ENCODE measurements around the gene OPN1SW. TPM values are rescaled to one million over a fixed set of nuclear protein-coding genes. Genes with fewer than 3 reads are reported as not detected.
A peak's percentile ranks its signal among the peaks of the same experiment; 100 is the strongest.

OPN1SW gene
- total and polyA plus RNA-seq, 9 of the 15 experiments (the other 6 are each of a cell fraction or from before 2014, with no cell fraction given): 0.84 to 1.0 TPM; not detected in 7

GRCh38 chr7:128815289-128815942 lies 39.8 kb upstream of the OPN1SW start (continued):
- TF ChIP-seq DDX20 (tag; IDR thresholded peaks at IDR 0.05; ENCODE audit: low read depth) (no peak), TAF9B (IDR thresholded peaks at IDR 0.05; ENCODE audit: partially characterized antibody) (no peak), MTA3 (IDR thresholded peaks at IDR 0.05; ENCODE audit: borderline replicate concordance) (no peak), KLF6 (CRISPR knock-in tag; IDR thresholded peaks at IDR 0.05; ENCODE audit: borderline replicate concordance) (no peak), SMARCA4 (IDR thresholded peaks at IDR 0.05) (0 out of 2 replicates have a peak, but pooled peaks have one; percentile 15), ZNF24 (IDR thresholded peaks at IDR 0.05) (no peak), HOMEZ (CRISPR knock-in tag; IDR thresholded peaks at IDR 0.05) (no peak), HBP1 (CRISPR knock-in tag; IDR thresholded peaks at IDR 0.05) (peak; percentile 7; the same call in 1 of the 2 replicates), TCFL5 (CRISPR knock-in tag; conservative IDR thresholded peaks at IDR 0.05) (no peak), STAT6 (CRISPR knock-in tag; IDR thresholded peaks at IDR 0.05) (no peak), CTBP1 (IDR thresholded peaks at IDR 0.05; ENCODE audit: borderline replicate concordance) (peak; percentile 27; the same call in 1 of the 2 replicates), IRF2 (CRISPR knock-in tag; IDR thresholded peaks at IDR 0.05) (no peak), MCM3 (IDR thresholded peaks at IDR 0.05) (no peak), FOXA3 (CRISPR knock-in tag; conservative IDR thresholded peaks at IDR 0.05 in 1 of 2, IDR thresholded peaks at IDR 0.05 in 1 of 2) (0 out of 4 replicates have a peak, but pooled peaks of 1 of the 2 experiments have one; percentile 20), MAFF (IDR thresholded peaks at IDR 0.05; ENCODE audit: low read length) (peak; percentile 90), ZNF75A (CRISPR knock-in tag; IDR thresholded peaks at IDR 0.05) (no peak), ZNF316 (IDR thresholded peaks at IDR 0.05) (peak; percentile 98), KAT2B (IDR thresholded peaks at IDR 0.05; ENCODE audit: low read depth, low read length) (no peak)

All from K562 (cell line).